ENCODE results near the gene HMCN1.

Gene HMCN1

GRCh38 chr1:185966471-185966870, 232.3 kb downstream of the HMCN1 start:
- DNase-seq (ENCODE audit: low spot score) = no peak

- no peak for DNase-seq (ENCODE audit: low spot score)
Measured at GRCh38 chr1:185969028-185969427, 234.8 kb downstream of the HMCN1 start.

DNA sequence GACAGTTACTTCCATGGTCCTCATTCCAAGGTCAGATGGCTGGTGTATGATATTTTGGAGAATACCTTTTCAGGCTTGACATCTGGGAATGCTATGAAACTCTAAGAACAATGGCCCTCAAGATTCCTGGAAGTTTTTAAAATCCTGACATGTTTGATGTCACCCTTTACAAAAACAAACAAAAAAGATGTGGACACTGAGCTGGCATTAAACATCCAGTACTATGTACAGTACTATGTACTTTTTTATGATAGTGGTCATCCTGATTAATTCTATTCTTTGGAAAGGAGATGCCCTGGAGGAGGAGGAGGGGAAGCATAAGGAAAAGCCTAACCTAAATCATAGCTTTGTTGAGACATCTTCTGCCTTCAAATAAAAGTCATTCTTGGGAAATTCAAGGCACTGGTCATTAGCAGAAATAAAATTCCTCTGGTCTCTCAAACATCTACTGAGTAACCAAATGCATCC, 235.4 kb downstream of the HMCN1 start:
- DNase-seq (ENCODE audit: low spot score) = no peak

- DNase-seq (ENCODE audit: low spot score) = no peak
Measured at GRCh38 chr1:185971688-185972087, 237.5 kb downstream of the HMCN1 start.

DNA sequence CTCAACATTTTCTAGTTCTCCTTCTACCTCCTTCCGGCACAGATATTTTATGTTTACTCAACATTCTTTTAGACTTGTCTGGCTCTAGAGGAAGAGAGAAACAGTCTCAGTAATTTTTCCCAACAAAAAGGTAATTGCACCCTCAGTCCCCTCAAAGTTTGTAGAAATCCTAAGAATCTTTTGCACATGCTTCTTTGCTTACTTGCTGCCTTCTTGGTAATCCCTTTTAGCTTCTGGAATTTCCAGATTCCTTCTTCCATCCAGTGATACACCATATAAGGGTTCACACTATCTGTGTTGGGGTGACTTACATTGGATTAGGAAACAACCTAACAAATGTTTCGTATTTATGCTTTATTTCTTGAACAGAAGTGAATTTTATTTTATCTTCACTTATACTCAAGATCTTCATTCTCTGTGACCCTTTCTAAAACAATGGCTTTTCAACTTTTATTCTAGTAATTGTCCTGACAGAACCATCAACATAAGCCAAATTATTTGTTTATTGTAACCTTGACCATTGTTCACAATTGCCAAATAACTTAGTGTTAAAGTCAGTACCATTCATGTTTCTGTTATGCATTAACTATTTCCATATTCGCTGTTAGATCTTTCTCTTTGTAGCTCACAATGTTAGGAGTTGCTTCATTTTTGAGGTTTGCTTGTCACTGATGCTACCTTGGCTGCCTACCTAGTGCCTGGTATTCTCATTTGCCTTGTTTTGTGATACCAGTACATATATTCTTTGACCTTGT, 238.1 kb downstream of the HMCN1 start:
- no peak for DNase-seq (ENCODE audit: low spot score)

DNA sequence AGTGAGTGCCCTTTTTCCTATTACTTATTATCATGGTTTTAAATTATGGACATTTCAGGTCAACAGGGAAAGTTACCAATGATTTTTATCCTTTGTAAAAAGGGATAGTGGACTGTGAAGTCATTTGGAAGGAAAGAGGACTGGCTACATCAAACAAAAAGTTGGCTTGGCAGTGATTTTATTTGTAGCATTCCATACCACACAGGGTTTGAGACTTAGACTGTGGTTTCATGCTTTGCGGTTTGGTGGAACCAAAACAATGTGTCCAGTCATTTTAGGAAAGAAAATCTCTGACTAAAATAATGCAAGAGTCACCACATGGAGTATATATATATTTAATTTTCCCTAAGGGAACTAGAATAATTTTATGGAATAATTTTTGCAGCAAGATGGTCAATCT, 239.5 kb downstream of the HMCN1 start:
- peak; percentile 9 for DNase-seq (ENCODE audit: low spot score)

DNA sequence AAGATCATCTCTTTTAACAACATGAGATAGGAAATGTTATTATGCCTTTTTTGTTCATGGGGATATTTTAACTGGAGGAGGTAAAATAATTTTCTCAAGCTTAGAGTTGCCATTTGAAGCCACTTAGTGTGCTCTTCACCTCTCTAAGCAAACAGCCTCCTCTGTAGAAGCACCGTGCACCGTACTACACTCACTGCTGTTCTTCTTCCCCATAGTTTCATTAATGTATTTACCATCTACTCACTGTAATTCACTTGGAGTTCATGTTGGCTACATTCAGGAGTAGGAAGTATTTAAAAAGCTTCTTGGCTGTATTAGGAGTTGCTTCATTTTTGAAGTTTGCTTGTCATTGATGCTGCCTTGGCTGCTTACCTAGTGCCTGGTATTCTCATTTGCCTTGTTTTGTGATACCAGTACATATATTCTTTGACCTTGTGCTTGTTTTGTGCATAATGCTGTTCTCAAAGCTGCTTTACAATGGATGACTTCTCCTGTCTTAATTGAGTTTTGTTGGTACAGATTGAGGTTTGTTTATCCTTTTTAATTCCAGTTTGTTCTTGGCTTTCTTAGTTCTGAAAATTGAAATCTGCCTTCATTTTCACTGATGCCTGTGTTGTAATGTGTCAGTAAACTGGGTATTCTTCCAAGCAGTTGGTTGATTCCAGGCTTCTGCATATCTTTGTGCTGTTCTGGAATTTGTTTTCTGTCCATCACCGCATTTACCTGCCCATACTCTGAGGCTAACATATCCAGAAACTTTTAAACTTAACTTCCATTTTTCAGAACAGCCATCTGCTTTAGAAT, 240.4 kb downstream of the HMCN1 start:
- DNase-seq (ENCODE audit: low spot score) = no peak

- DNase-seq (ENCODE audit: low spot score) = no peak
Measured at GRCh38 chr1:185980891-185981290, 246.7 kb downstream of the HMCN1 start.

DNA sequence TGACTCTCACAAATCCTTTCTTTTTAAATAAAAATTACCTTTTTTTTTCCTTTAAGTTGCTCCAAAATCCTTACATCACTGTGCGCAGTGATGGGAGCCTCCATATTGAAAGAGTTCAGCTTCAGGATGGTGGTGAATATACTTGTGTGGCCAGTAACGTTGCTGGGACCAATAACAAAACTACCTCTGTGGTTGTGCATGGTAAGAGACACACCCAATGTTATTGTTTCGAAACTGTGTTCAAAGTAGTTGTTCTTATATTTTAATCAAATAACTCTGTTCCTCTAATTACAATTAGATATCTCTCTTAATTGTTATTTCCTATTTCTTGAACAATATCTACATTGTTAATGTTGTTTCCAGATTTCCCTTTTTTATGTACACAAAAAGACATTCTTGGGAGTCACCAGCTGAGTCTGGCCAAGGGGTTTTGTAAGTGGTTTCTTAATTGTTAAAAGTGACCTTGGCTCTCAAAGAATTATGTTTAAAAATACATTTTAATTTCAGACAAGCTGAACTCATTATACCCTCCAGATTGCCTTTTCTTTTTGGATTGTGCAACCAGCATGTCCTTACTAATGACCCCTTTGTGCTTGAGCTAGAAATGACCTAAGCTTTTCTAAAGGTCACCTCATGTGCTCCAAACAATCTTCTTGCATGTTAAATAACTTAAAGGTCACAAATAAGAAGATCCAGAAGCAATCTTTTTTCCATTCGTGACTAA, 250.1 kb downstream of the HMCN1 start:
- no peak for DNase-seq (ENCODE audit: low spot score)

DNA sequence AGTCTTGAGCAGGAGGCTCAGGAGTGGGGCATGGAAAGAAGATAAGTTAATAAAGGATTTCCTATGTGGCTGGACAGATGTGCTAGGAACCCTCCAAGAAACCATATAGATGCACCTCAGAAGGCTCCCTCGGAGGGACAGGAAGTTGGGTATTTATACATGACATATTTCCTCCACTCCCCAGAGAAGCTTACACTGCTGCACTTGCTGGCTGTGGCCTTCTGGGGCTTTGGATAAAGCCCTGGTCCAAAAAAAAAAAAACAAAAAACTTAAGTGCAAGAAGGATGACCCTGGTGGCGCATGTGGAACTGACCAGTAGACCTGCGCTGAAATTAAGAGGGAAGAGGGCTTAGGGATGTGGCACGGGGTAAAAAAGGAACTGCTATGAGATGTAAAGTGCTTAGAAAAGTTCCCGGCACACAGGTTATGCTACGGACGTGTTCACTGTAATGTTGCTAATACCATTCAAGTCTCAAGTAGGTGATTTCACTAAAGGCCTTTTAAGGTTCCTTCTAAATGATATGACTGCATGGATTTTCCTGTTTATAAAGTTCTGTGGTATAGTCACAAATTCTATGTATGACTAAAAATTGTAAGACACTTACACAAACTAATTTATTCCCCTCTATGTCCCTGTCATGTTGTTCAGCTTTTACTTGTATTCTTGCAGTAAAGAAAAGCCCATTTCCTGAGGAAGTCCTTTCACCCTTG, 253.6 kb downstream of the HMCN1 start:
- no peak for DNase-seq (ENCODE audit: low spot score)

DNA sequence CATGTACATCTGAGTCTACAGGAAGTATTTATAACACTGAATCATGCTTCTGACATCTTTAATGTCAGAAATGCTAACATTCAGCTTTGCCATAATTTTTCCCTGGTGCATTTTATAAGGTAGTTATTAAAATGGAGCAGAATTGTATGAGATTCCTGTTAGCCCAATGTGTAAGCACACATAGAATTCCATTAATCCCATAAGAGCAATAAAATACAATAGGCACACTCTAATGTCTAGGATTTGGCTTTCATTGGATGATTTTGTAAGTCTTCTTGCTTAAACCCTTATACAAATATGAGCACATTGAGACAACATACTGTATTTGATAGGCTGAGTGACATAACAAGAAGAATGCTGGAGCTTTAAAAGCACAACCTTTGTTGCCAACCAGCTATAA, 256.4 kb downstream of the HMCN1 start:
- no peak for DNase-seq (ENCODE audit: low spot score)

DNA sequence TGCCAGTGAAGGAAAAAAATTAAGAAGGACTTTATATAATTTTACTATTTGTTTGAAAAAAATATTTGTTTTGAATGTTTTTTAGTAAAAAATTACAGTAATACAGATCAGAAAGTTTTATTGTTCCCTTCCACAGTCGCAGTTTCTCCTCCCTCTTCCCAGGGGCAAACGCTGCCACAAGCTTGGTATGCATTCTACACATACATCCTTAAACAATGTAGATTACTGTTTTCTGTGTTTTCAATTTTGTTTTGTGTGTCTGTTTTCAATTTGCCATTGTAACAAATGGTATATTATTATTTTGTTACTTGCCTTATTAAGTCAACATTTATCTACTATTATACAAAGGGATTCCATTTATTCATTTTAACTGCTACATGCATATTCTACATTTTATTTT, 257.1 kb downstream of the HMCN1 start:
- DNase-seq (ENCODE audit: low spot score) = no peak

DNA sequence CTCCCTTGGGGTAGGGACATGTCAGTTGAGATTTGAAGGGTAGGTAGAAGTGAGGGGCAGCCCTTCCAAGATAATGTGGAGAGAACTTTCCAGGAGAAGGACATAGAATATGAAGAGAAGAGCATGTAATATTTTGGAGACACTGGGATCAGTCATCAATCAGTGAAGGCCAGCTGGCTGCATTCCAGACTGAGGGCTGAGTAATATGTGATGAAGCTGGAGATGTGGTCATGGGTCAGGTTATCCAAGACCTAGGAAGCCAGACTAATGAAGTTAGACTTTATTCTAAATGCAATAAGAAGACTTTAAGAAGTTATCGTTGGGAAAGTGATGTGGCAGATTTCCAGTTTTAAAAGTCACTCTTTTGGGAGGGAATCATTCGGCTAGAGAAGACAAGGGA, 262.0 kb downstream of the HMCN1 start:
- DNase-seq (ENCODE audit: low spot score) = peak; percentile 6

DNA sequence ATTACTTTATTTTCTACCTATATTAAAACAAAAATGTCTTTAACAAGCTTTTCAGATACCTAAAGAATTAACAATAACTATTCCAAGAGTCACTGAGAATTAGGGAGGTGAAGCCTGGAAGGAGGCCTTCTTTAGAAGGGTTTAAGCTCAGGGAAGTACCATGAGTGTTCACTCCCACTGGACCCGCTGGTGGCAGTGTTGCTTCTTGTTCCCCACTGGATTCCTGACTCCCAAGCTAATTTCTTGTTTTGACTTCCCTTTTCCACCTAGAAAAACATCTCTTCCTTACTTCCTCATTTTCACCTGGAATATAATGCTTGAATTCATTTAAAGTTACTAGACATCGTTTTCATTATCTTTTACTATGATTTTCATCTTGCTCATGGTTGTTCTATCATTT, 264.2 kb downstream of the HMCN1 start:
- DNase-seq (ENCODE audit: low spot score) = no peak

DNA sequence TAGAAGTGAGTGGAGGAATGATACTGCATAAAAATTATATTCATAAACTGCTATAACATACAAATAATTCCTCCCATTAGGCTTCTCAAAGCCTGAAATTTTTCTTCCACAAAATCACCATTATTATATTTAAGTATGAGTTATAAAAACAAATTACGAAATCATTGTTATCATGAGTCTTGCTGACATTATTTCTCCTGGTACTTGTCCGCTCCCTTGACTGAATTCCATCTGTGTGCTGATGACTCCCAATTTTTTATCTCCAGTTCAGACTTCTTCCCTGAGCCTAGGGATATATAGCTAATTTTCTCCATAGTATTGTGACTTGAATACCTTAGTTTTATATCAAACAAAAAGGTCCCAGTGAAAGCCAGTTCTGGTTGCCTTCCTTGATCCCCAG, 268.2 kb downstream of the HMCN1 start:
- DNase-seq (ENCODE audit: low spot score) = no peak

- DNase-seq (ENCODE audit: low spot score) = no peak
Measured at GRCh38 chr1:186009039-186009737, 275.0 kb downstream of the HMCN1 start.

DNA sequence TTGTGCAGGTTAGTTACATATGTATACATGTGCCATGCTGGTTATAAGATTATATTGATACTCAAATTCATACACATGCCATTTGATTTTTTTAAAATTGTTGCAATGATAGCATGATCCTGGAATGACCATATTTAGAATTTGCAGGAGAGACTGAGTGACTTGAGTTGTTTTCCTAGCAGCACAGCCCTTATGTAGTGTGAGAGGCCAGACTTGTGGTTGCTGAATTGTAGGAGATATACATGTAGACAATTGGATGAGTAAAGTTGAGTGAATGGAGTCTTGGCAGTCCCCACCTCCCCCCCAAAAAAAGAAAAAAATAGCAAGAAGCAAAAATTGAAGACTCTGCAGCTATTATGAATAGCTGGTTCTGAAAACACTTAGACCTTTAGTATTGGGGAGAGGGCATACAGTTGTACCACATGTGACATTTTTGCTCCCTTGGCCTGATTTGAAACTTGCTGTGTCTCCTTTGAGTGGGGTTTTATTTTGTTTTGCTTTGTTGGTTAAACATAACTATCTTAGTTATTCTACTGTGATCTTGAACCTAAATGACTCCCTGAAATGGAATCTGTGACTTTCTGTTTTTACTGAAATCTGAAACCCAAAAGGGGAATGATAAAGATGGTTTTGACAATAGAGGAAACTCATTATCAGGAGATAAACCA, 280.3 kb downstream of the HMCN1 start:
- DNase-seq (ENCODE audit: low spot score) = no peak

DNA sequence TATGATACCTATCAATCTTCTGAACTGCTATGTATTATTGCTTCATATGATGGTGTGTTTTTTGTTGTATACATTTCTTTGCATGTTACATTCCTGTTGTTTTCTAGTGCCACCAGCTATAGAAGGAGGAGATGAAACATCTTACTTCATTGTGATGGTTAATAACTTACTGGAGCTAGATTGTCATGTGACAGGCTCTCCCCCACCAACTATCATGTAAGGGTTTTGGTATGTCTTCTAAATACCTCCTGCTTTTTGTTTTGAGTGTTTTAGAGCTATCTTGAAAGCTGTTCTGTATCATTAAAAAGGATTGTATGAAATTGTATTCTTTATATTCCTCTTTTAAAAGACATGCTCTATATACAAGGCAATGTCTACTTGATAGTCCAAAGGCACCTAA, 282.7 kb downstream of the HMCN1 start:
- no peak for DNase-seq (ENCODE audit: low spot score)

DNA sequence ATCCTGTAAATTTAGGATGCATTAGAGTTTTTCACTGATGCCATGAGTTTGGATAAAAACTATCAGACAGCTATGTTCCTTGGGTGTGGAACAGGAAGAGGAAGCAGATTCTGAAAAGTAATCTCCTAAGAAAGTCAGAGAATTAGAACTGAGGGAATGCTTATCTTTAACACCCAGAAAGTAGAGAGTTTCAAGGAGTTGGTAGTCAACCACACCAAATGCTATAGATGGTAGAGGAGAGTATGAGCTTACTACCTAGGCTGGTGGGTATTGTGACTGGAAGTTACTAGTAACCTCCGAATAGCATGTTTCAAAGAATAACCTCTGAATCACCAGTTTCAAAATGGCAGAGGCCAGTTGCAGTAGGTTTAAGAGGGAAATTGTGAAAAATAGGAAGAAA, 288.0 kb downstream of the HMCN1 start:
- DNase-seq (ENCODE audit: low spot score) = no peak

- DNase-seq (ENCODE audit: low spot score) = no peak
Measured at GRCh38 chr1:186026946-186027345, 292.8 kb downstream of the HMCN1 start.

DNA sequence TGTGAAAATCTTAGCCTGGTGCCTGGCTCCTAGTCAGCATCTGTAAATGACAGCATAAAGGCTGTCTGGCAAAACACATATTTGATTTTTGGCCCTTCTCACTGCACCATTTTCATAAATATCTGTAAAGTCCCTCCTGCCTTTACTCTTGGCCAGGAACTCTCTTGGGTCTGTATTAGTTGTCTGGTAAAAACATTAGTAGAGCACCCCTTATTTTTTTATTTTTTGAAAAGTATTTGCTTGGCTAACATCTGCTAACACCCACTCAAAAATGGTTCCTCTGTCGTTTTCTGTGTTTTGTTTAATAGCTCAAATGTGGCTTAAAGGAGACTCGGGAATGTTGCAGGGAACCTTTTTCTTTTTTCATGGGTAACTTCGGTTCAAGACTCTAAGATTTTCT, 293.4 kb downstream of the HMCN1 start:
- no peak for DNase-seq (ENCODE audit: low spot score)
